Measurements from ENCODE around the gene KCNE3. TPM values are rescaled to one million over a fixed set of nuclear protein-coding genes. Genes with fewer than 3 reads are reported as not detected.

KCNE3 gene
- 0.28 and 0.45 TPM in 2 replicates for total RNA-seq

DNA sequence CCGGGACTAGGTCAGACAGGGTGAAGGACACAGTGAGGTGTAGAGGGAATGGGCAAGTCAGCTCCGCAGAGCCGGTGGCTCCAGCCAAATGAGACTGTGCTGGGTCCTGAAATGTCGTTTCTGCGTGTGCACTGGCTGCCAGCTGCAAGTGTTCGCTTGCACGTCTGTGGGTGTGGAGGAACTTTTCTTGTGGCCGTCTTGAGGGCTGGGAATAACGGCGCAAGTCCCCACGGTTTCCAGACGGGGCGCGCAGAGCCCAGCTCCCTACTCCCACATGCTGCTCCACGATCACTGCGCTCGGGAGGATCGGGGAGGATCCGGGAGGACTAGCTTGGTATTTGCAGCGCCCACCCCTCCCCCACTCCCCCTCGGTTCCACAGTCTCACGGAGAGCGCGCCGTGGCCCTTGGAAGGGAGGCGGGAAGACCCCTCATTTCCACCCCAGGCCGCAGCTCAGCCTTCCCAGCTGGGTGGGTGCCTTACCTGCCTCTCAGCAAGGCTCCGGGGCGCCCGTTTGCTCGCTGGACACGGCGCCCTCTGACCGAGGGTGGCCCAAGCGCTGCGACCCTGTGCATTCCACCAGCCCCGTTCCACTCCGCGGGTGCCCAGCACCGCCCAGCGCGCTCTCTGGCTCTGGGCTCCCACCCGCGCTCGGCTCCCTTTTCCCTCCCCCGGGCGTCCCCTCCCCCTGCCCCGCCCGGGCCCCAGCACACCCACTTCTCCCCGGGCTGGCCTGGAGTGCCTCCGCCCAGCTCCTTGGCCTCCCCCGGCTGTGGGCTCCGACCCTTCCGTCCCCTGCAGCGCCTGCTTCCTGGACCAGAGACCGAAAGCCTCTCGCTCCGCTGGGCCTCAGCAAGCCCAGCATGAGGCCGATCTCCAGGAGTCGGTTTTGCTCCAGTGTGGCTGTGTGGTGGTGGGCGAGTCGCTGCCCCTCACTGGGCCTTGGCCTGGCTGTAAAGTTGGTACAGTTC lies at the start of gene KCNE3:
Gene KCNE3, minus strand, starts transcription at position 634 of the 970 bp plus-strand sequence. CDS start 9,986 bp downstream, outside the sequence.

GRCh38 chr11:74492974-74493790 lies 25.8 kb upstream of the KCNE3 start, which contains the start of gene LIPT2:
Gene LIPT2 (minus strand): TSS chr11:74493724. CDS start chr11:74493703, 21 bp downstream.

Other genes starting within 250 kb of the KCNE3 start
- gene P4HA3, start 155.9 kb downstream of the KCNE3 start, total RNA-seq, result 17.9 and 20.6 TPM in 2 replicates
- 15.7 and 22.5 TPM in 2 replicates for gene PGM2L1, start 69.1 kb downstream of the KCNE3 start, total RNA-seq
- 1.5 and 2.2 TPM in 2 replicates for gene LIPT2, start 26.2 kb upstream of the KCNE3 start, total RNA-seq
- gene POLD3, start 125.0 kb upstream of the KCNE3 start, total RNA-seq, result 8.5 and 11.0 TPM in 2 replicates